CD4-positive, CD25-positive, alpha-beta regulatory T cell (primary cell): ENCODE measurements around the gene OR9Q2. TPM values are rescaled to one million over a fixed set of nuclear protein-coding genes. Genes with fewer than 3 reads are reported as not detected.

Experiments used
- ATAC-seq, 2 donors: fragments of 150-1000 bp; cut with Tn5 transposase; one replicate each; pipeline ENCODE4 v1.10.0; 2021; ENCODE audit warnings: low read depth in 2 of 2, moderate number of reproducible peaks in 2 of 2, moderate library complexity in 1 of 2
- DNase-seq, 3 donors: peaks; one replicate each; pipeline versions ENCODE4 v3.0.0 to v3.0.0-alpha.2; 2012 to 2022; ENCODE audit warnings: mixed read lengths in 1 of 3
- H3K27ac ChIP-seq: one replicate; pipeline ENCODE4 v1.7.0; 2013; ENCODE audit warnings: mild to moderate bottlenecking, low read length; ENCODE audit not compliant: insufficient read depth, poor library complexity, severe bottlenecking
- H3K27me3 ChIP-seq: one replicate; pipeline ENCODE4 v1.7.0; 2013; ENCODE audit warnings: low read length; ENCODE audit not compliant: control insufficient read depth, insufficient read depth
- H3K36me3 ChIP-seq: one replicate; pipeline ENCODE4 v1.7.0; 2013; ENCODE audit warnings: mild to moderate bottlenecking, low read length, moderate library complexity; ENCODE audit not compliant: control insufficient read depth, insufficient read depth
- H3K4me1 ChIP-seq: 2 replicates; pipeline ENCODE4 v1.7.0; 2013; ENCODE audit warnings: mild to moderate bottlenecking, low read length; ENCODE audit not compliant: insufficient read depth, control insufficient read depth, poor library complexity, severe bottlenecking
- H3K4me3 ChIP-seq: one replicate; pipeline ENCODE4 v1.7.0; 2013; ENCODE audit warnings: low read depth, mild to moderate bottlenecking, low read length, moderate library complexity
- H3K9me3 ChIP-seq, 2 experiments: 1 replicate in 1 of 2; 2 replicates in 1 of 2; pipeline ENCODE4 v1.7.0; 2013; ENCODE audit warnings: low read length in 2 of 2, mild to moderate bottlenecking in 1 of 2, moderate library complexity in 1 of 2; ENCODE audit not compliant: control insufficient read depth in 2 of 2
- H3K27ac Mint-ChIP-seq, 3 donors: one replicate each; pipeline ENCODE4 v1.8.0; 2020 to 2022; ENCODE audit warnings: mild to moderate bottlenecking in 3 of 3, mixed read lengths in 3 of 3, moderate library complexity in 2 of 3
- H3K27me3 Mint-ChIP-seq: one replicate; pipeline ENCODE4 v1.8.0; 2022; ENCODE audit warnings: mild to moderate bottlenecking, mixed read lengths
- H3K36me3 Mint-ChIP-seq: one replicate; pipeline ENCODE4 v1.8.0; 2020; ENCODE audit warnings: mixed read lengths
- H3K4me1 Mint-ChIP-seq, 4 donors: one replicate each; pipeline ENCODE4 v1.8.0; 2020 to 2022; ENCODE audit warnings: mixed read lengths in 4 of 4, mild to moderate bottlenecking in 1 of 4
- H3K4me3 Mint-ChIP-seq, 4 donors: one replicate each; pipeline ENCODE4 v1.8.0; 2020 to 2022; ENCODE audit warnings: mild to moderate bottlenecking in 4 of 4, mixed read lengths in 4 of 4, moderate library complexity in 3 of 4
- H3K9me3 Mint-ChIP-seq, 7 donors: one replicate each; pipeline ENCODE4 v1.8.0; 2020 to 2022; ENCODE audit warnings: mixed read lengths in 7 of 7, mild to moderate bottlenecking in 3 of 7, moderate library complexity in 2 of 7
- polyA plus RNA-seq, 4 donors: library from polyadenylated mRNA; unstranded; fragments of 300-500 nt; fragmentation: Illumina TruSeq; gene quantifications; one replicate each; pipeline ENCODE4 v1.2.3, GENCODE V29; 2021
- total RNA-seq: library from RNA; stranded (reverse); gene quantifications from one replicate; pipeline ENCODE4 v1.2.3, GENCODE V29; 2022

OR9Q2 gene
- total and polyA plus RNA-seq, 5 donors from 2014 or later: not detected

DNA sequence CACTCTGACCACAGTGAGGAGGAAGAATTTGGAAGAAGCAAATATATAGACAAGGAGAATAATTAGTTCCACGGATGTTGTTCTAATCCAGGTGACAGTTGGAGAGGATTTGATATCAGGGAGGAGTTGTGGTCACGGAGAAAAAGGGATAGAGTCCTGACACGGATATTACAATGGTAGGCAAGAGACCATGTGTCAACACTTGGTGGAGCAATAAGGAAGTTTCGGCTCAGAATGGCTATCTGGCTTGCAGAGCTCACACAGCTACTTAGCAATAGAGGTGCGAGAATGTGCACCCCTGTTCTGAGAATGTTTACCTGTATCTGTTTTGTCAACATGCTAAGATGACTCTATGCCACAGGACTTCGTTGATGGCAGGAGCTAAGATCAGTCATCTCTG, 10.4 kb upstream of the OR9Q2 start:
- ATAC-seq (no peak), DNase-seq (no peak)
- H3K4me3 Mint-ChIP-seq: no peak overlapping the region
- Histone ChIP-seq H3K9me3 (no peaks in the 10 kb centered on the region), H3K27me3 (no peaks in the 10 kb centered on the region), H3K4me3 (no peak overlapping the region), H3K4me1 (no peaks in the 10 kb centered on the region), H3K27ac (no peak overlapping the region), H3K36me3 (no peaks in the 10 kb centered on the region)
- peaks cover 0 to 7% (median 0%) of the 10 kb centered on the region in 7 donors for H3K9me3 Mint-ChIP-seq
- peaks cover 8% of the 10 kb centered on the region for H3K27me3 Mint-ChIP-seq
- H3K36me3 Mint-ChIP-seq: no peaks in the 10 kb centered on the region
- H3K4me1 Mint-ChIP-seq: no peaks in the 10 kb centered on the region
- H3K27ac Mint-ChIP-seq: no peak overlapping the region

DNA sequence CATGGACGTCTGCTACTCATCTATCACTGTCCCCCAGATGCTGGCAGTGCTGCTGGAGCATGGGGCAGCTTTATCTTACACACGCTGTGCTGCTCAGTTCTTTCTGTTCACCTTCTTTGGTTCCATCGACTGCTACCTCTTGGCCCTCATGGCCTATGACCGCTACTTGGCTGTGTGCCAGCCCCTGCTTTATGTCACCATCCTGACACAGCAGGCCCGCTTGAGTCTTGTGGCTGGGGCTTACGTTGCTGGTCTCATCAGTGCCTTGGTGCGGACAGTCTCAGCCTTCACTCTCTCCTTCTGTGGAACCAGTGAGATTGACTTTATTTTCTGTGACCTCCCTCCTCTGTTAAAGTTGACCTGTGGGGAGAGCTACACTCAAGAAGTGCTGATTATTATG, 9.2 kb upstream of the OR9Q2 start:
- no peak overlapping the region for H3K27ac ChIP-seq
- Mint-ChIP-seq H3K27ac (no peak overlapping the region), H3K4me3 (no peak overlapping the region)

DNA sequence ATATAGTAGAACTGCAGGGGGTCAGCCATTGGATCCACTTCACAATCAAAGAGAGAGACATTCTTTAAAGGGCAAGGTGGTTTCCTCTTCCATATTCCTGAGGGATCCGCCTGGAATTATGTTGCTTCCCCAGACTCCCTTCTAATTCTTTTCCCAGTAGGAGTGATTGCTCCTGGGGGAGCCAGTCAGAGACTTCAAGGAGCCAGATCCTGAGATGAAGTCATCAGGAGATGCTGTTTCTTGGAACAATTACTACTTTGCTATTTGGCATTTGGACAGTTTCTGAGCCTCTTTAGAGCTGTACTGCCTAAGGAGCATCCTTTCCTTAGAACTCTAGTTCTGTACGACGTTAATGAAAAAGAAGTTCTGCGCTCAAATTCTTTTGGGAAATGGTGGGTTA, 1.9 kb upstream of the OR9Q2 start:
- H3K4me1 Mint-ChIP-seq: no peaks in the 10 kb centered on the region
- H3K27me3 Mint-ChIP-seq: no peaks in the 10 kb centered on the region
- H3K27ac ChIP-seq: no peak overlapping the region
- no peaks in the 10 kb centered on the region for H3K36me3 ChIP-seq
- H3K9me3 Mint-ChIP-seq: peaks cover 0 to 2% (median 0%) of the 10 kb centered on the region in 7 donors
- H3K9me3 ChIP-seq: no peaks in the 10 kb centered on the region
- no peak overlapping the region for H3K27ac Mint-ChIP-seq
- no peak for ATAC-seq
- no peaks in the 10 kb centered on the region for H3K36me3 Mint-ChIP-seq
- H3K4me3 ChIP-seq: no peak overlapping the region
- DNase-seq: no peak
- no peaks in the 10 kb centered on the region for H3K27me3 ChIP-seq
- H3K4me1 ChIP-seq: no peaks in the 10 kb centered on the region
- no peak overlapping the region for H3K4me3 Mint-ChIP-seq

More for the DNA sequence above, 9.2 kb upstream of the OR9Q2 start:
- Histone ChIP-seq H3K36me3 (no peaks in the 10 kb centered on the region), H3K9me3 (no peaks in the 10 kb centered on the region), H3K4me1 (no peaks in the 10 kb centered on the region), H3K27me3 (no peaks in the 10 kb centered on the region), H3K4me3 (no peak overlapping the region)
- Mint-ChIP-seq H3K4me1 (no peaks in the 10 kb centered on the region), H3K27me3 (peaks cover 8% of the 10 kb centered on the region), H3K36me3 (no peaks in the 10 kb centered on the region), H3K9me3 (peaks cover 0 to 7% (median 0%) of the 10 kb centered on the region in 7 donors)
- ATAC-seq (no peak), DNase-seq (no peak)

DNA sequence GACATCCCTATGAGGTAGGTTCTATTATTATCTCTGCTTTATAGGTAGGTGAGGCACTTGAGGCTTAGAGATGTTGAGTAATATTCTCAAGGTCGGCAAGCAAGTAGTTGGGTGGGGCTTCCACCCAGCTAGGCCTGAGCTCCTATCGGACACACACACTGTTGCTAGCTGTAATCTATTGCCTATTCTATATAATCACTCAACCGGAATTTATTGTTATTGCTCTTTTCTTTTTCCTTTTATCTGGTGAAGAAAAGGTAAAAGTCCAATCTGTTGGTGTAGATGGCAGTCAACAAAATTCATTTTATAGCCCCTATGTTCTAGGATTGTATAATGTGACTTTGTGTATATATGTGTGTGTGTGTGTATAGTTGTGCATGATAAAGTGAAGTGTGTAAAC, 3.4 kb downstream of the OR9Q2 start:
- H3K9me3 ChIP-seq: no peaks in the 10 kb centered on the region
- no peak for DNase-seq
- no peak overlapping the region for H3K4me3 ChIP-seq
- no peaks in the 10 kb centered on the region for H3K4me1 Mint-ChIP-seq
- H3K27me3 Mint-ChIP-seq: no peaks in the 10 kb centered on the region
- H3K4me3 Mint-ChIP-seq: no peak overlapping the region
- no peaks in the 10 kb centered on the region for H3K27me3 ChIP-seq
- H3K36me3 ChIP-seq: no peaks in the 10 kb centered on the region
- no peak for ATAC-seq
- no peak overlapping the region for H3K27ac Mint-ChIP-seq
- H3K36me3 Mint-ChIP-seq: no peaks in the 10 kb centered on the region
- no peaks in the 10 kb centered on the region for H3K4me1 ChIP-seq
- H3K27ac ChIP-seq: no peak overlapping the region
- H3K9me3 Mint-ChIP-seq: peaks cover 0 to 7% (median 0%) of the 10 kb centered on the region in 7 donors

DNA sequence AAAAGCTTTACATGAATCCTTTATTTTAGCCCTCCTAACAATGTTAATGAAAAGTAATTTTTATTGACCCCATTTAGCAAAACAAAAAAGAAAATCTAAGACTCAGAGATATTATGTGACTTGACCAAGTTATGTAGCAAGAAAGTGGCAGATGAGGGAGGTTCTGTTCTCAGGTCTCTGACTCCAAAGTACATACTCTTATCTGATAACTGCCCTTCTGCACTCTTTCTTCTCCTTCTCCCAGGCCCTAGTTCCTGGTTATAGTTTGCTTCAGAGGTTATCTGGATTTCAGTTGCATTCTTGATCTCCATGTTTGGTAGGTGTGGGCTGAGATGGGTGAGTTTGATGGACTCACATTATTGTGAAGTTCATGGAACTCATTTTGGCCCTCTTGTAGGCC, 4.5 kb downstream of the OR9Q2 start:
- no peak overlapping the region for H3K27ac ChIP-seq
- DNase-seq (no peak), ATAC-seq (no peak)
- no peaks in the 10 kb centered on the region for H3K36me3 ChIP-seq
- H3K4me3 Mint-ChIP-seq: no peak overlapping the region
- H3K27me3 ChIP-seq: no peaks in the 10 kb centered on the region
- no peaks in the 10 kb centered on the region for H3K36me3 Mint-ChIP-seq
- no peaks in the 10 kb centered on the region for H3K9me3 ChIP-seq
- H3K27me3 Mint-ChIP-seq: no peaks in the 10 kb centered on the region
- no peak overlapping the region for H3K4me3 ChIP-seq
- no peaks in the 10 kb centered on the region for H3K4me1 Mint-ChIP-seq
- H3K9me3 Mint-ChIP-seq: peaks cover 0 to 18% (median 4%) of the 10 kb centered on the region in 7 donors
- no peak overlapping the region for H3K27ac Mint-ChIP-seq
- H3K4me1 ChIP-seq: no peaks in the 10 kb centered on the region

DNA sequence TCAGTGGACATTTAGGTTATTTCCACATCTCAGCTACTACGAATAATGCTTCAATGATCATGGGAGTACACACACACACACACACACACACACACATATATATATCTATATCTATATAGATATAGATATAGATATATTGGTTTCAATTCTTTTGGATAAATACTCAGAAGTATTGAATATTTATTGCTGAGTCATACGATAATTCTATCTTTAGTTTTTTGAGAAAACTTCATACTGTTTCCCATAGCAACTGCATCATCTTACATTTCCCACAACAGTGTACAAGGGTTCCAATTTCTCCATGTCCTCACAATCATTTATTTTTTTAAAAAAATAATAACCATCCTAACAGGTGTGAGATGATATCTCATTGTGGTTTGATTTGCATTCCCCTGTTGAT, 7.1 kb downstream of the OR9Q2 start:
- H3K27ac ChIP-seq: no peak overlapping the region
- H3K9me3 ChIP-seq: no peaks in the 10 kb centered on the region
- Mint-ChIP-seq H3K4me1 (no peaks in the 10 kb centered on the region), H3K27ac (no peak overlapping the region), H3K4me3 (no peak overlapping the region), H3K36me3 (no peaks in the 10 kb centered on the region), H3K9me3 (peaks cover 3 to 18% (median 7%) of the 10 kb centered on the region in 7 donors), H3K27me3 (no peaks in the 10 kb centered on the region)
- H3K4me3 ChIP-seq: no peak overlapping the region
- DNase-seq: no peak
- no peaks in the 10 kb centered on the region for H3K36me3 ChIP-seq
- ATAC-seq: no peak
- no peaks in the 10 kb centered on the region for H3K4me1 ChIP-seq
- H3K27me3 ChIP-seq: no peaks in the 10 kb centered on the region

DNA sequence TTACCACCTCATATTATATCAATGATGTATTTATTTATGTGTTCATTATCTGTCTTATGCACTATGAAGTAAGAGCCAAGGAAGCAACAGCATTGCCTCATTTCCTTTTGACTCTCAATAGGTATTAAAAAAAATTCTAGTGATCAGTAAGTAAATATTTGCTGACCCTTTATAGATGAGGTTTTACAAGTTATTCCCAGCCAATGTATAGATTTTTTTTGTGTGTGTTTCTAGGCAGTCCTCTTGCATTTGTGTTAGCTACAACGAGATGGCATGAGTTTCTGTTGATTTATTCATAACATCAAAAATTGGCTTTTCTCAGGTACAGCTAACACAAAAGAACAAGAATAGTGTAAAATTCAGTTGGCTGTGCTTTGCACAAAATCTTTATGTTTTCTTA, 10.4 kb downstream of the OR9Q2 start:
- Histone ChIP-seq H3K27ac (no peak overlapping the region), H3K36me3 (no peaks in the 10 kb centered on the region)
- H3K9me3 Mint-ChIP-seq: peaks cover 4 to 18% (median 7%) of the 10 kb centered on the region in 7 donors

DNA sequence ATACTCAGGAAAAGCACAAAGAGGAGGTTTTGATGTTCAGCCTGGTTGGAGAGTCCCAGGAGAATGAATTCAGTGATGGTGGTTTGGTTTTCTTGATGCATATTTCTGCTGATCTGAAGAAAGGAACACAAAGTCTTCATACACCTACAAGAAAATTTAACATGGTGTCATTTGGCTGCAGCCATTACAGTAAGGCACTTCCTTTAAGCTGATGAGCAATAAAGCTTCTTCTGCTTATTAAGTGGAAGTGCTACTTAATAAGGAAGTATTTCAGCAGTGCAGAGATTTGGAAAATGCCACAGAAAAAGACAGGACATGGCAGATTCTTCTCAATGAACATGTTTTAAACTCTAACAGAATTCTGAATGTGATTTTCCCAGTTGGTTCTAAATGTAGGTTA, 15.2 kb downstream of the OR9Q2 start, which contains the start of gene OR1S2:
TSS of gene OR1S2 (minus strand) at position 101 of the 400 bp plus-strand sequence. CDS start at position 101, 0 bp downstream.
- no peak within 1 kb of the TSS for H3K27ac ChIP-seq
- H3K27me3 Mint-ChIP-seq: peaks cover 4% of the 10 kb centered on the region
- DNase-seq (no peak), ATAC-seq (no peak)
- no peak within 1 kb of the TSS for H3K4me3 Mint-ChIP-seq
- H3K4me1 Mint-ChIP-seq: no peaks in the 10 kb centered on the region
- H3K4me1 ChIP-seq: no peaks in the 10 kb centered on the region
- H3K36me3 Mint-ChIP-seq: no peaks in the 10 kb centered on the region
- H3K27me3 ChIP-seq: no peaks in the 10 kb centered on the region
- no peaks in the 10 kb centered on the region for H3K9me3 ChIP-seq
- H3K36me3 ChIP-seq: no peaks in the 10 kb centered on the region
- no peak within 1 kb of the TSS for H3K27ac Mint-ChIP-seq
- peaks cover 0 to 12% (median 1%) of the 10 kb centered on the region in 7 donors for H3K9me3 Mint-ChIP-seq
- H3K4me3 ChIP-seq: no peak within 1 kb of the TSS

More for the DNA sequence above, 10.4 kb downstream of the OR9Q2 start:
- Mint-ChIP-seq H3K27ac (no peak overlapping the region), H3K36me3 (no peaks in the 10 kb centered on the region), H3K4me1 (no peaks in the 10 kb centered on the region), H3K27me3 (no peaks in the 10 kb centered on the region), H3K4me3 (no peak overlapping the region)
- no peak overlapping the region for H3K4me3 ChIP-seq
- H3K4me1 ChIP-seq: no peaks in the 10 kb centered on the region
- H3K27me3 ChIP-seq: no peaks in the 10 kb centered on the region
- DNase-seq (no peak), ATAC-seq (no peak)
- H3K9me3 ChIP-seq: no peaks in the 10 kb centered on the region
